ENCODE measurements around the gene NME1. TPM values are rescaled to one million over a fixed set of nuclear protein-coding genes. Genes with fewer than 3 reads are reported as not detected.

NME1 gene
- total RNA-seq, 1 experiment from 2014 or later, result 238 TPM

DNA sequence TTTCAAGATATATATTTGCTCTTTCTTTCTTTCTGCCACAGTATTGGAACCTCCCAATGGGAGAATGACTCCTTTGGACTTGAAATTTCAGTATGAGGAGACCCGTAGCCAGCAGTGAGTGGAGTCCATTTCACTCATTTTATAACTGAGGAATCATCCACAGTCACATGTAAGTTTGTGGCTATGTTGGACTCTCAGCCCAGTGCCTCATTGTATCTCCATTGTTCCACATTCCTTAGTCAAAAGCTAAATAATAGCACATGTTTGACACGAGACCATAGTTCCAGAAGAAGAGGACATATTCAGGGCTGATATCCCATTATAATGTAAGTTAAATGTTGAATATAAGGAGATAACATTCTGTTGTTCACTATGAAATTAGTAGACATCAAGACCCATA lies 20.0 kb upstream of the NME1 start (continued):
- TF ChIP-seq, protein P1, sequence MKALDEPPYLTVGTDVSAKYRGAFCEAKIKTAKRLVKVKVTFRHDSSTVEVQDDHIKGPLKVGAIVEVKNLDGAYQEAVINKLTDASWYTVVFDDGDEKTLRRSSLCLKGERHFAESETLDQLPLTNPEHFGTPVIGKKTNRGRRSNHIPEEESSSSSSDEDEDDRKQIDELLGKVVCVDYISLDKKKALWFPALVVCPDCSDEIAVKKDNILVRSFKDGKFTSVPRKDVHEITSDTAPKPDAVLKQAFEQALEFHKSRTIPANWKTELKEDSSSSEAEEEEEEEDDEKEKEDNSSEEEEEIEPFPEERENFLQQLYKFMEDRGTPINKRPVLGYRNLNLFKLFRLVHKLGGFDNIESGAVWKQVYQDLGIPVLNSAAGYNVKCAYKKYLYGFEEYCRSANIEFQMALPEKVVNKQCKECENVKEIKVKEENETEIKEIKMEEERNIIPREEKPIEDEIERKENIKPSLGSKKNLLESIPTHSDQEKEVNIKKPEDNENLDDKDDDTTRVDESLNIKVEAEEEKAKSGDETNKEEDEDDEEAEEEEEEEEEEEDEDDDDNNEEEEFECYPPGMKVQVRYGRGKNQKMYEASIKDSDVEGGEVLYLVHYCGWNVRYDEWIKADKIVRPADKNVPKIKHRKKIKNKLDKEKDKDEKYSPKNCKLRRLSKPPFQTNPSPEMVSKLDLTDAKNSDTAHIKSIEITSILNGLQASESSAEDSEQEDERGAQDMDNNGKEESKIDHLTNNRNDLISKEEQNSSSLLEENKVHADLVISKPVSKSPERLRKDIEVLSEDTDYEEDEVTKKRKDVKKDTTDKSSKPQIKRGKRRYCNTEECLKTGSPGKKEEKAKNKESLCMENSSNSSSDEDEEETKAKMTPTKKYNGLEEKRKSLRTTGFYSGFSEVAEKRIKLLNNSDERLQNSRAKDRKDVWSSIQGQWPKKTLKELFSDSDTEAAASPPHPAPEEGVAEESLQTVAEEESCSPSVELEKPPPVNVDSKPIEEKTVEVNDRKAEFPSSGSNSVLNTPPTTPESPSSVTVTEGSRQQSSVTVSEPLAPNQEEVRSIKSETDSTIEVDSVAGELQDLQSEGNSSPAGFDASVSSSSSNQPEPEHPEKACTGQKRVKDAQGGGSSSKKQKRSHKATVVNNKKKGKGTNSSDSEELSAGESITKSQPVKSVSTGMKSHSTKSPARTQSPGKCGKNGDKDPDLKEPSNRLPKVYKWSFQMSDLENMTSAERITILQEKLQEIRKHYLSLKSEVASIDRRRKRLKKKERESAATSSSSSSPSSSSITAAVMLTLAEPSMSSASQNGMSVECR (CRISPR knock-in tag; IDR thresholded peaks at IDR 0.05; ENCODE audit: borderline replicate concordance), result no peak
- TF ChIP-seq GABPB1 (CRISPR knock-in tag; IDR thresholded peaks at IDR 0.05) (no peak), NFATC4 (CRISPR knock-in tag; IDR thresholded peaks at IDR 0.05) (no peak), GRHL2 (CRISPR knock-in tag; IDR thresholded peaks at IDR 0.05; ENCODE audit: insufficient replicate concordance, severe bottlenecking) (no peak), ZNF671 (CRISPR knock-in tag; IDR thresholded peaks at IDR 0.05) (no peak), EMX1 (CRISPR knock-in tag; IDR thresholded peaks at IDR 0.05) (no peak), ZNF263 (CRISPR knock-in tag; IDR thresholded peaks at IDR 0.05; ENCODE audit: low read depth) (no peak), ZNF232 (CRISPR knock-in tag; IDR thresholded peaks at IDR 0.05) (no peak), ZNF416 (CRISPR knock-in tag; IDR thresholded peaks at IDR 0.05) (no peak), KAT7 (CRISPR knock-in tag; IDR thresholded peaks at IDR 0.05; ENCODE audit: borderline replicate concordance) (no peak)
- TF ChIP-seq, protein P2, sequence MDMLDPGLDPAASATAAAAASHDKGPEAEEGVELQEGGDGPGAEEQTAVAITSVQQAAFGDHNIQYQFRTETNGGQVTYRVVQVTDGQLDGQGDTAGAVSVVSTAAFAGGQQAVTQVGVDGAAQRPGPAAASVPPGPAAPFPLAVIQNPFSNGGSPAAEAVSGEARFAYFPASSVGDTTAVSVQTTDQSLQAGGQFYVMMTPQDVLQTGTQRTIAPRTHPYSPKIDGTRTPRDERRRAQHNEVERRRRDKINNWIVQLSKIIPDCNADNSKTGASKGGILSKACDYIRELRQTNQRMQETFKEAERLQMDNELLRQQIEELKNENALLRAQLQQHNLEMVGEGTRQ (CRISPR knock-in tag; IDR thresholded peaks at IDR 0.05), result no peak

DNA sequence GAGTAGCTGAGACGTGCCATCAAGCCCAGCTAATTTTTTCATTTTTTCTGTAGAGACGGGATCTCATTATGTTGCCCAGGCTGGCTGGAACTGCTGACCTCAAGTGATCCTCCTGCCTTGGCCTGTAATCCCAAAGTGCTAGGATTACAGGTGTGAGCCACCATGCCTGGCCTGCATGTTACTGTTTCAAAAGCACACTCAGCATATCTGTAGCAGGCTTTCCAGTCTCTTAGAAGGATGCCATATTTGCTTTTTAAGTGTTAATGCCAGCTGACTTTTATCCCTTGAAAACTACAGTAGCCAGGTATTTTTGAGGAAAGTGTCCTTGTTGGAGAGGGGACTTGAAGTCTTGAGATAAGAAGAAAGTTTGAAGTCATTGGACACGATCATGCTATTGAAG lies 17.4 kb upstream of the NME1 start:
- TF ChIP-seq NR2C2 (CRISPR knock-in tag; IDR thresholded peaks at IDR 0.05) (no peak), MXD4 (CRISPR knock-in tag; IDR thresholded peaks at IDR 0.05; ENCODE audit: borderline replicate concordance) (no peak), ZNF121 (CRISPR knock-in tag; IDR thresholded peaks at IDR 0.05) (no peak), TEAD1 (CRISPR knock-in tag; IDR thresholded peaks at IDR 0.05) (no peak), EMX1 (CRISPR knock-in tag; IDR thresholded peaks at IDR 0.05) (no peak), JAZF1 (CRISPR knock-in tag; IDR thresholded peaks at IDR 0.05) (no peak)
- TF ChIP-seq, protein P3, sequence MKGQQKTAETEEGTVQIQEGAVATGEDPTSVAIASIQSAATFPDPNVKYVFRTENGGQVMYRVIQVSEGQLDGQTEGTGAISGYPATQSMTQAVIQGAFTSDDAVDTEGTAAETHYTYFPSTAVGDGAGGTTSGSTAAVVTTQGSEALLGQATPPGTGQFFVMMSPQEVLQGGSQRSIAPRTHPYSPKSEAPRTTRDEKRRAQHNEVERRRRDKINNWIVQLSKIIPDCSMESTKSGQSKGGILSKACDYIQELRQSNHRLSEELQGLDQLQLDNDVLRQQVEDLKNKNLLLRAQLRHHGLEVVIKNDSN (CRISPR knock-in tag; IDR thresholded peaks at IDR 0.05), result no peak
- H3K9me3 Mint-ChIP-seq, result peaks cover 7% of the 10 kb centered on the region
- no peak for ATAC-seq
- H3K4me1 Mint-ChIP-seq, result no peaks in the 10 kb centered on the region
- ChIA-PET POLR2A (no interaction called here), CTCF (interaction anchor here (0.8 kb wide), 1 partner anchor 353 kb away, joined by 7 read pairs; no protein-coding TSS in a partner anchor)
- H3K4me3 Mint-ChIP-seq, result no peak overlapping the region
- no peak for DNase-seq (ENCODE audit: low spot score)
- H3K27me3 Mint-ChIP-seq (ENCODE audit: low read depth), result no peaks in the 10 kb centered on the region
- no peaks in the 10 kb centered on the region for H3K36me3 Mint-ChIP-seq
- peak overlapping the region; percentile 73 for H3K27ac Mint-ChIP-seq

DNA sequence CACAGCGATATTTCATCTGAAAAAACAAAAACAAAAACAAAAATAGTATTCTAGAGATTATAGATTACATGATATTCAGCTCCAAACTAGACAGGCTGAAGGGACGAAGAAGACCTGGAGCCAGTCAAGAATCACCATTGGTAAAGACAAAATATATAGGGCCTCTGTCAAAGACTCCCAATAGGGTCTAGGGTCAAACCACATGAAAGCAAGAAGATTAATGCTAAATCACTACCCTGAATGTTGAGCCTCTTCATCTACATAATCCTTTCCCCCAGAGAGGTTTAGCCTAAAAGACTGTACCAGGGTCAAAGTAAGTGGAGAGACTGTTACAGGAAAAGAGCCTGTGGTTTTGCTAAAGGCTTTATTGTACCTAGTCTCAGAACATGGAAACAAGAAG lies 10.8 kb upstream of the NME1 start:
- ATAC-seq (no peak), DNase-seq (ENCODE audit: low spot score) (no peak)
- Mint-ChIP-seq H3K36me3 (no peaks in the 10 kb centered on the region), H3K27me3 (ENCODE audit: low read depth) (no peaks in the 10 kb centered on the region; the same call in 1 of the 2 replicates), H3K27ac (no peak overlapping the region), H3K4me1 (peaks cover 11% of the 10 kb centered on the region), H3K9me3 (no peaks in the 10 kb centered on the region), H3K4me3 (no peak overlapping the region)
- POLR2A ChIA-PET, result no interaction called here
- CTCF ChIA-PET, result interaction anchor here (0.6 kb wide), 1 partner anchor 592 kb away, joined by 3 read pairs; no protein-coding TSS in a partner anchor
- no peak for TF ChIP-seq NR2C2 (CRISPR knock-in tag; IDR thresholded peaks at IDR 0.05)
- TF ChIP-seq ZNF416 (CRISPR knock-in tag; IDR thresholded peaks at IDR 0.05), result no peak
- no peak for TF ChIP-seq NFYB (CRISPR knock-in tag; conservative IDR thresholded peaks at IDR 0.05; ENCODE audit: low read depth)
- no peak for TF ChIP-seq EMX1 (CRISPR knock-in tag; IDR thresholded peaks at IDR 0.05)
- TF ChIP-seq HMGA2 (CRISPR knock-in tag; IDR thresholded peaks at IDR 0.05), result no peak
- TF ChIP-seq, protein P4, sequence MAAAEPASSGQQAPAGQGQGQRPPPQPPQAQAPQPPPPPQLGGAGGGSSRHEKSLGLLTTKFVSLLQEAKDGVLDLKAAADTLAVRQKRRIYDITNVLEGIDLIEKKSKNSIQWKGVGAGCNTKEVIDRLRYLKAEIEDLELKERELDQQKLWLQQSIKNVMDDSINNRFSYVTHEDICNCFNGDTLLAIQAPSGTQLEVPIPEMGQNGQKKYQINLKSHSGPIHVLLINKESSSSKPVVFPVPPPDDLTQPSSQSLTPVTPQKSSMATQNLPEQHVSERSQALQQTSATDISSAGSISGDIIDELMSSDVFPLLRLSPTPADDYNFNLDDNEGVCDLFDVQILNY (CRISPR knock-in tag; IDR thresholded peaks at IDR 0.05), result no peak
- no peak for TF ChIP-seq NR3C1 (CRISPR knock-in tag; conservative IDR thresholded peaks at IDR 0.05; ENCODE audit: low read depth)
- no peak for TF ChIP-seq CREM (CRISPR knock-in tag; IDR thresholded peaks at IDR 0.05)
- no peak for TF ChIP-seq RORB (CRISPR knock-in tag; IDR thresholded peaks at IDR 0.05)
- TF ChIP-seq, protein P5, sequence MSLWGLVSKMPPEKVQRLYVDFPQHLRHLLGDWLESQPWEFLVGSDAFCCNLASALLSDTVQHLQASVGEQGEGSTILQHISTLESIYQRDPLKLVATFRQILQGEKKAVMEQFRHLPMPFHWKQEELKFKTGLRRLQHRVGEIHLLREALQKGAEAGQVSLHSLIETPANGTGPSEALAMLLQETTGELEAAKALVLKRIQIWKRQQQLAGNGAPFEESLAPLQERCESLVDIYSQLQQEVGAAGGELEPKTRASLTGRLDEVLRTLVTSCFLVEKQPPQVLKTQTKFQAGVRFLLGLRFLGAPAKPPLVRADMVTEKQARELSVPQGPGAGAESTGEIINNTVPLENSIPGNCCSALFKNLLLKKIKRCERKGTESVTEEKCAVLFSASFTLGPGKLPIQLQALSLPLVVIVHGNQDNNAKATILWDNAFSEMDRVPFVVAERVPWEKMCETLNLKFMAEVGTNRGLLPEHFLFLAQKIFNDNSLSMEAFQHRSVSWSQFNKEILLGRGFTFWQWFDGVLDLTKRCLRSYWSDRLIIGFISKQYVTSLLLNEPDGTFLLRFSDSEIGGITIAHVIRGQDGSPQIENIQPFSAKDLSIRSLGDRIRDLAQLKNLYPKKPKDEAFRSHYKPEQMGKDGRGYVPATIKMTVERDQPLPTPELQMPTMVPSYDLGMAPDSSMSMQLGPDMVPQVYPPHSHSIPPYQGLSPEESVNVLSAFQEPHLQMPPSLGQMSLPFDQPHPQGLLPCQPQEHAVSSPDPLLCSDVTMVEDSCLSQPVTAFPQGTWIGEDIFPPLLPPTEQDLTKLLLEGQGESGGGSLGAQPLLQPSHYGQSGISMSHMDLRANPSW (CRISPR knock-in tag; conservative IDR thresholded peaks at IDR 0.05; ENCODE audit: low read depth), result no peak
- TF ChIP-seq ZNF232 (CRISPR knock-in tag; IDR thresholded peaks at IDR 0.05), result no peak
- TF ChIP-seq, protein P6, sequence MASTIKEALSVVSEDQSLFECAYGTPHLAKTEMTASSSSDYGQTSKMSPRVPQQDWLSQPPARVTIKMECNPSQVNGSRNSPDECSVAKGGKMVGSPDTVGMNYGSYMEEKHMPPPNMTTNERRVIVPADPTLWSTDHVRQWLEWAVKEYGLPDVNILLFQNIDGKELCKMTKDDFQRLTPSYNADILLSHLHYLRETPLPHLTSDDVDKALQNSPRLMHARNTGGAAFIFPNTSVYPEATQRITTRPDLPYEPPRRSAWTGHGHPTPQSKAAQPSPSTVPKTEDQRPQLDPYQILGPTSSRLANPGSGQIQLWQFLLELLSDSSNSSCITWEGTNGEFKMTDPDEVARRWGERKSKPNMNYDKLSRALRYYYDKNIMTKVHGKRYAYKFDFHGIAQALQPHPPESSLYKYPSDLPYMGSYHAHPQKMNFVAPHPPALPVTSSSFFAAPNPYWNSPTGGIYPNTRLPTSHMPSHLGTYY (CRISPR knock-in tag; IDR thresholded peaks at IDR 0.05), result no peak

All from WTC11 (cell line).